HG03135 (cell line): ENCODE data around the gene TANC1.

Experiments
- ATAC-seq: cut with Tn5 transposase; IDR thresholded peaks from one replicate; pipeline ENCODE4 v1.9.1; 2021; ENCODE audit warnings: mild to moderate bottlenecking, moderate library complexity; ENCODE audit not compliant: unreplicated experiment

TANC1 gene

DNA sequence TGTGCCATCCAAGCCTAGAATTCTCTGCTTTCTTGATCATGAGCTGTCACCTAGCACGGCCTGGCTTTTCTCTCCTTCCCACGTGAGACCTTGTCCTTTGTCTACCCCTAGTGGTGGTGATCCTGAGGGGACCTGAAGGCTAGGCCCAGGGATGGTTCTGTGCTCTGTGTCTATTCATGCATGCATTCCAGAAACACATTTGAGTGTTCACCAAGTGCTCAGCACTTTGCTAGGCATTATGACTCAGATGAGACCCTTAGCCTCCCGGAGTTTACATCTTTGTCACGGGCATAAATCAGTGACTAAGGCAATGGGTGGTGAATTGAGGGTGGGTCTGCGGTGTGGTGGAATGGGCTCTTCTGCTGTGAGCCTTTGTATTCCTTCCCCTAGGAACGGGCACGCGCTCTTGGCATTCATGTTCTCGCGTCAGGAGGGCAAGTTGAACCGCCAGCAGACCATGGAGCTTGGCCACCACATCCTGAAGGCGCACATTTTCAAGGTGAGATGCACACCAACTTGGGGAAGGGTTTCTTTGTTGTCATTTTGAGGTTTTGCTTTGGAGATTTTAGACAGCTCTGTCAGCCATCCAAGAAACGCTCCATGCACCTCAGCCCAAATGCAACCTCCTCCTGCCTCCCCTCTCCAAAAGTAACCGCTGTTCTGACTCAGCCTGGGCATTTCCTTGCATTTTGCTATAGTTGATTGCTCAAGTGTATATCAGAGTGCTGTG, 217.1 kb downstream of the TANC1 start:
- ATAC-seq: peak; percentile 64

DNA sequence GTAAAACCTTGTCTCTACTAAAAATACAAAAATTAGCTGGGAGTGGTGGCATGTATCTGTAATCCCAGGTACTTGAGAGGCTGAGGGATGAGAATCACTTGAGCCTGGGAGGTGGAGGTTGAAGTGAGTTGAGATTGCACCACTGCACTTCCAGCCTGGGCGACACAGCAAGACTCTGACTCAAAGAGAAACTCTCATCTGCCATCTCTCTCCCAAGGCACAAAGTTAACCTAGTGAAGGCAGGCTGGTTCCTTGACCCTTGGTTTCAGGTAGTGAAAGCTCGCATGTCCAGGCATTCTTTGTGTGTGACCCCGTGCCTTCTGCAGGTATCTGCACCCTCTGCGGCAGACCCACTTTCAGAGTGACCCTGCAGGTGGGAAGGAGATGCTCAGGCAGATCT, 218.0 kb downstream of the TANC1 start:
- no peak for ATAC-seq

DNA sequence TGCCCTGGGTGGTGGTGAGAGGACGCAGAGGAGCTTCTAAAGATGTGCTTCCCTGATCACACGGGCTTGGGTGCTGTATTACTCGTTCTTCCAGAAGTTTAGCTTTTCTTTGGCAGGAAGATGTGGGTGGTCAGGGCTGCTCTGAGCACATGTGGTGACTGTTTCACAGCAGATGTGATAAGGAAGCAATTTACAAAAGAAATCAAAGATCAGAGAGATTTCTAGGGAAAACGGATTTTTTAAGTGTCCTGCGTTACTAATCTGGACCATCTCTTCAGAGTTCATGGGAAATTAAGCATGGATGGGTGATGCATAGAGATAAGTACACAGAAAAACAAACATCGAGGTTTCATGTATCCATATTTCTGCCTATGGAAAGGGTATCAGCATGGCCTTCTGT, 218.7 kb downstream of the TANC1 start:
- no peak for ATAC-seq

DNA sequence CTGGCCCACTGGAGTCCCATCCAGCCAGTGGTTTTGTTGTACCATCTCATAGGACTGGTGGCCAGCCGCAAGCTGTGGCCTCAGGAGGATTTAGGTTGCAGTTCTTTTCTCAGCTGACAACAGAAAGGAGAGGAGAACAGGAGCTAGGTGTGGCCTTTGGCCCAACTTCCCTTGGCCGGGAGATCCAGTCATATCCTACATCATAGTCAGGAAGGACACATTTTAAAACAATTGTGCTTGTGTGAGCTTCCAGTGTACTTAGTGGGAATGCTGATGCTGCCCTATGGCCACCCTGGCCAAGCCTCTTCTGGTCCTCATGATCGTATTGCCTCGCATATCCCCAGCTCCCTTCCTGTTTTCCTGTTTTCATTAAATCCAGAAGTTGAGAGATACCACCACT, 220.0 kb downstream of the TANC1 start:
- ATAC-seq: no peak

DNA sequence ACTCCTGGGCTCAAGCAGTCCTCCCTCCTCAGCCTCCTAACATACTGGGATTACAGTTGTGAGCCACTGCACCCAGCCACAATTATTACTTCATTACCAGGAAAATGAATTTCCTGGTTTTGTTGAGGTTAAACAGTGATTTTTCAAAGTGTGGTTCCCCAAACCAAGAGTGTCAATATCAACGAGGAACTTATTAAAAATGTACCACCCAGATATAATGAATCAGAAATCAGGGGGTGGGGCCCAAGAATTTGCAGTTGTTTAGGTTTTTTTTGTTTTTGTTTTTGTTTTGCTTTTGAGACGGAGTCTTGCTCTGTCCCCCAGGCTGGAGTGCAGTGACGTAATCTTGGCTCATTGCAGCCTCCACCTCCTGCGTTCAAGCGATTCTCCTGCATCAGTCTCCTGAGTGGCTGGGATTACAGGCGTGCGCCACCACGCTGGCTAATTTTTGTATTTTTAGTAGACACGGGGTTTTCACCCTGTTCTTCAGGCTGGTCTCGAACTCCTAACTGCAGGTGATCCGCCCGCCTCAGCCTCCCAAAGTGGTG, 224.0 kb downstream of the TANC1 start:
- ATAC-seq: no peak

DNA sequence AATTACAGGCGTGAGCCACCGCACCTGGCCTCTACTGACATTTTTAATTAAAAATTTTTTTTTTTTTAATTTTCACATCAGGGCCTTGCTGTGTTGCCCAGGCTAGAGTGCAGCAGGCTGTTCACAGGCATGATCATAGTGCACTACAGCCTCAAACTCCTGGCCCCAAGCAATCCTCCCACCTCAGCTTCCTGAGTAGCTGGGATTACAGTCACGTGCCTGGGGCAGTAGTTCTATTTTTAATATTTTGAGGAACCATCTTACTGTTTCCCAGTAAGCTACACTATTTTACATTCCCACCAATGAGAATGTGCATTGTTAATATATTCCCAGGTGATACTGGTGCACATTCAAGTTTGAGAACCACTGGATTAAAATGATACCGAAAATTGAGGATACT, 225.4 kb downstream of the TANC1 start:
- ATAC-seq: no peak

DNA sequence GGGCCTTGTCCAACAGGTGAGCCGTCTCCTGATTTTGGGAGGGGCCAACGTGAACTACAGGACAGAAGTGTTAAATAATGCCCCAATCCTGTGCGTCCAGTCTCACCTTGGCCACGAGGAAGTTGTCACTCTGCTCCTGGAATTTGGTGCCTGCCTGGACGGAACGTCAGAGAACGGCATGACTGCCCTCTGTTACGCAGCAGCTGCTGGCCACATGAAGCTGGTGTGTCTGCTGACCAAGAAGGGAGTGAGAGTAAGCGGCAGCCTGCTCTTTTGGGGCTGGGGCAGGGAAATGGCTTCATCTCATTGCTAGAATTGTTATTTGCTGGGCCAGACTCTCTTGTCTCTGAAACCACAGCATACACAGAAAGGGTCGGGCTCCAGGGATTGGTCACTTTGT, 225.8 kb downstream of the TANC1 start:
- ATAC-seq: no peak

DNA sequence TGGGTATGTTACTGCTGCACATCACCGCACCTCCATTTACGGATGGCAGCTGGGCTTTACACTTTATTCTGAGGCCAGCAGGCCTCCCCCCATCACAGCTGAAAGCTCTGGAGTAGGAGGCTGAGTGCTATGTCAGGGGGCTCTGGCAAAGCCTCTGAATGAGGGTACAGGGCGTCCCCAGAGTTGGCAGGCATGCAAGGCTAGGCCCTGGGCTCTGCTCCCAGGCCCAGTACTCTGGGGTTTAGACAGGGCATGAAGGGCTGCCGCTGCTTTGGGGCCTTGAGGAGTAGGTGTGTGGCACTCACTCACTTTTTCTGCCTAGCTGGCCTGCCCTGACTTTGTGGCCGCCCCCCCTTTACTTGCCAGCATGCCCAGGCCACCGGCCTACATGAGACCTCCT, 227.3 kb downstream of the TANC1 start:
- ATAC-seq: no peak

DNA sequence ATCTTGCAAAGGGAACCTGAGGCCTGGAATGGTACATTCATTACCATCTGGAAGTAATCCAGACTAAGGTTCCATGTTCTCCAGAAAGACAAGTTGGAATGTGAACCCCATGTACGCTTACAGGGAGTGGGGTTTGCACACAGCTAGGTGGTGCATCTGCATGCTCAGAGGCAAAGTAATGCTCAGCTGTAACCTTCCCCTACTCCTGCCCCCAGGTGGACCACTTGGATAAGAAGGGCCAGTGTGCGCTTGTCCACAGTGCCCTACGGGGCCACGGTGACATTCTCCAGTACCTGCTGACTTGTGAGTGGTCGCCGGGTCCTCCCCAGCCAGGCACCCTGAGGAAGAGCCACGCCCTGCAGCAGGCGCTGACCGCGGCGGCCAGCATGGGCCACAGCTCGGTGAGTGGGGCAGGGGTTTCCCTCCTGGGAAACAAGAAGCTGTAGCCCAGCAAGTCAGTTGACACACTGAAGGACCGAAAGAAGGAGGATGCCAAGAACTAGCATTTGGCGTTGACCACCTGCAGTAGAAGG, 228.0 kb downstream of the TANC1 start:
- no peak for ATAC-seq

DNA sequence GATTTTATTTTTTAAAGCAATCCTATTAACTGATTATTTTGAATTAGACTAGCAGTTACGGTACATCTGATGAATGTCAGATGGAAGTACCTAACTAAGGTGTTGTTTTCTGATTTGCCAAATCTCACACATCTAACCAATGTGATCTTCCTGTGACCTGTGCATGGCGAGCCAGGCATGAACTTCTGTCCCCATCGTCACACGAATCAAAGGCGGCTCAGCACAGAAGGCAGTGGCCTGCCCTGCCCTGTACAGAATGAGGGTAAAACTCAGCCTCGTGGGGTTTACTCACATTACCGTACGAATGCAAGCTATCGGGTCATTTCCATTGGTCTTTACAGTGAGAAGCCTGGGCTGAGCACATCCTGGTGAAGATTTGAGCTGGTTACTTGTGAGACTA, 230.8 kb downstream of the TANC1 start:
- no peak for ATAC-seq

DNA sequence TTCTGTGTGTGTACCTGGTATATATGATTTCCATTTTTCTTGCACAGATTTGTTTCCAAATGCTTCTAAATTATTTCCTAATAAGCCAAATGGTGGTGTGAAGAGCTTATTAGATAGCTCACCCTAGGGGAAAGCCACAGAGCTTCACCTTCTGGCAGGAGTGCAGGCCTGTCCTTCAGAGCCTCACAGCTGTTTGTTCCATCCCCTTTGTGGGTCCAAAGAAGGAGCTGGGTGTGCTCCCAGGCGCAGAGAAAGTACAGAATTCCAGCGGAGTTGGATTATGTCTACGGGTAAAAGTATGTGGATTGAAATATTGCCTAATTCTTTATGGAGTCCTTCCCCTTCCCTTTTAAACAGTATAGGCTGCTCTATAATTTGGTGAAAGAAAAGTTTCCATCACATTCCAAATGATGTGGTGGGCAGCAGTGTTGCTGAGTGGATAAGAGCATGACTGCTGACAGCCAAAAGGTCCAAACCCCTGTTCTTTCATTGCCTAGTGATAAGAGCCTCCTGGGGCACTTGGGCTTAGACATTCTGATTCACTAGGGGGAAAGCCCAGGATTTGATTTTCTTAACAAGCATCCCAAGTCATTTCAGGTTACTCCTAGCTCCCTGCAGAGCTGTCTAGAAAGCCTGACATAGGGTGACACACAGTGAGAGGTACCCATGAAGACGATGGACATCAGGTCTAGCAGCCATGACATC, 231.5 kb downstream of the TANC1 start:
- no peak for ATAC-seq

DNA sequence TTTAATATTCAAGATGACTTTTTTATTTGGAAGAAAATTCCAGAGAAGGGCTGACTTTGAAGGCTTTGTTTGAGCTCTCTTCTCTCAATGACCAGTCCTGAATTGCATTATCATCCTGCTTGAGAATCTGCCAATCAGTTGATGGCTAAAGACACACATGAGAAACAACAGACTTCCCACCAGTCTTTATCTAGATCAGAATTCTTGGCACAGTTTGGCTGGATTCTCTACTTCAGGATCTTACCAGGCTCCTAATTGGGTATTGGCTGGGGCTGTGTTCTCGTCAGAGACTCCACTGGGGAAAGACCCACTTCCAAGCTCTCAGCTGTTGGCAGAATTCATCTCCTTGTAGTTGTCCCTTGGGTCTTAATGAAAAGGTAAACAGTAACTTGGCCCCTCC, 232.1 kb downstream of the TANC1 start:
- no peak for ATAC-seq

DNA sequence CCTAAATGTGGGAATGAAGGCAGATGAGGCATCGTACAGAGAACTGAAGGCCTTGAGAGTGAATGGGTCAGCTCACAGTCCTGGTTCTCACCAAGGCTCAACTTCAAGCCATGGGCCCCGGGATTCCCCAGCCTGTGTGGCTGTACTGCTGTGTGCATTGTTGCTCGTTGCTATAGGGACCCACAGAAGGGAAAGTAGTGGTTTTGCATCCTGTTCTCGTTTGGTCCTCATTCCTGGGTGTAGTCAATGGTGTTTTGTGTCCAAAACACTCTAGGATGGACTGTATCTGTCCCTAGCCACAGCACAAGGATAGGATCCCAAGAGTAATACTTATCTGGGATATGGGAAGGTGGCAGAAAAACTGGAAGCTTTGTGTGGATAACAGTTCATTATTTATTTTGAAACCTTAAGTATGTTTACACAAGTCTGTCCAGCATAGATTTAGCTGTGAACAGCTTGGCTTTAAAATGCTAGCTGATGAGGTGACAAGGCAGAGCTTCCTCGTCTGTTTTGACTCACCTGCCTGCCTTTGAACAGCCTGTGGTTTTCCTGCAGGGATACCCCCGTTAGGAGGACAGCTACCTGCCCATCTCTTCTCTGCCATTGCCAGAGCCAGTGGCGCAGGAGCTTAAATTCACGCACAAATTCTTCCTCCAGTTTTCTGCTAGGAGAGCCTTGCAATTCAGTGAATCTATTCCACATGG, 233.1 kb downstream of the TANC1 start:
- peak; percentile 99 for ATAC-seq

DNA sequence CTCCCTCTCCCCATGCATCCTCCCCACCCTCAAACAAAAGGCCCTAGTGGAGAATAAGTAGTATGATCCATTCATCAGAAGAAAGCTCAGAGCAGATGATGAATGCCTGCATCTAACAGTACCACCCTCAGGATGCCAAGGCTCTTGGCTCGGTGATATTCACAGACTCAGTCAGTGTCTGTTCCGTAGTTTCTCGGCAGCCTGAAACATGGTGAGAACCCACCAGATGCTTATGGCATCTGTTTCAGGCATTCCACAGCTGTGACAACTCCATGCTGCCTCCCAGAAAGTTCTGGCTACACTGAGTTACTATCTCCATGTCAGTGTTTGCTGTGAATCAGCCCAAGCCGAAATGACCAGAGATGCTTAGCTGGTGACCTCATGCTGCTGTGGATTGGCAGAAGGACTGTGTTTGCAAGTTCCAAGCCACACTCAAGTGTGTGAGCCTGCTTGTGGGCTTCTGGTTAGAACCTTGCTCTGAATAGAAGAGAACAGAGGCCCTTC, 234.2 kb downstream of the TANC1 start:
- no peak for ATAC-seq

DNA sequence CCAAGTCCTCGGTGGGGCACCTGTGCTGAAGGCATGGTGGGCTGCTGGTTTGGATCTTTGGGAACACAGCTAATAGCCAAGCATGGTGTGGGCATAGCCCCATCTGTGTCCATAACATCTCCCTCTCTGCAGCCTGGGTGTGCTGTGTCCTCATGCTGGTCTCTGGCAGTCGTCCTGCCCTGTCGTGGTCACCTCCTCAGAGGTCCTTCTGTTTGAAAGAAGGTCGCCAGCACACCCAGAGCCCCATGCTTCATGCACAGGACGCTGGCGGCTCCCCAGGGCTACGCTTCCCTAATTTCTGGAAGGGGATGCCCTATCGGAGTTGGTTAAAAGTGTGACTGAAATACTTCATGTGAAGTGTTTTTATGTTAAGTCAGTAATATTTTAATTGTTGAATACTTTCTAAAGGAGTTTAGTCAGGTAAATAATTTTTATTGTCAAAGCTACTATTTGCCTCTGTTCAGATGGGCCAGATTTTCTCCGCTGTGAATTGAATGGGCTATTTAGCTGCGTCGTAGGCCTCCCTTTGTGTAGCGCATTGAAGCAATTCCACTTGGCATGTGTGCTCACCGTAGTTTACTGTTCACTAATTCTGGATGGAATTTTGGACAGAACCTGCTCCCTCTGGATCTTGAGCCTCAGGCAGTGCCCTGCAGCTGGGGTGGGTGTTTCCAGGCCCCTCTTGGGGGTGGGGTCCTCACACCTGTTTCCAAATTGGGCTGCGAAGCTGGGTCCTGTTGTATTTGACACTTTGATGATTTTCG, 236.1 kb downstream of the TANC1 start:
- ATAC-seq: no peak

DNA sequence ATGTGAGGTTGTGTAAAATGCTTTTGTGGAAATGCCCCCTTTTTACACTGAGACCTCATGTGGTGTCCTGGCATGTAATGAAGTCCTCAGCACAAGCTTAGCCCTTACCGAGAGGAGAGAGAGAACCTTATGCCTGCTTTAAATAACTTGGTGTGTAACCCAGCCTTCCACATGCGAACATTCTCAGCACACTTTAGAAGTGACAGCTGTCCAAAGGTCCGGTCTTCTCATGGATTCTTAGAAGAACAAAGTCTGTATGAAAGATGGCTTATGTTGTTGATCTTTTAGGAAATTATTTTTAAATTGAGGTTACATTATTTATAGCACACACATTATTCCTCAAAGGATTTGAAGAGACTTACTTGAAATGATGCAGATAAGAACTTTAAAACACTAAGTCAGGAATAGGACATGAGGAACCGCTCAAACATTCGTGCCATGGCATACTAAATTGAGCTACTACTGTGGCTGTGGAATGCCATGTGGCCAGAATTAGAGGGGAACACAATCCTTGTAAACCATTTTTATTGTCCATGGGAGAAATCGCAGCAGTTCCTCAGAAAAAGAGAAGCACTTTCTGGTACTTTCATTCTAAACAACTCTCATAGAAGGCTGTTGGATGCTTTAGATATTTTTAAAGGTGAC, 238.4 kb downstream of the TANC1 start:
- no peak for ATAC-seq

DNA sequence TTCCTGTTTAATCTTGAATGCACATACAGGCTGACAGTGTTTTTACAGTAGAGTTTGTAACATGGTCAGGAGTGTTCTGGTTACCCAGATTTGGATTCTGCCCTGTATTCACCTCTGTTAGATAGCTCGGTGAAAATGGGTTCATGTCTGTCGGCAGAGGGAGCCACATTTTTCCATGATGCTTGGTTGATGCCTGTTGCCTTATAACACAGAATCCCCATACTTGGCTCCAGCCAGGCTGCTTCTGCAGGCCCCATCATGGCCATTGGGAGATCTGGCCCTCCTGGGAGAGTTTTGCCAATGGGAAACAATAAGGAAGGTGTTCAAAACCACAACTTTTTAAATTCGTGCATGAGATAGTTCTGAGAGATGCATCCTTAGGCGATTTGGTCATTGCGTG, 240.0 kb downstream of the TANC1 start:
- no peak for ATAC-seq

DNA sequence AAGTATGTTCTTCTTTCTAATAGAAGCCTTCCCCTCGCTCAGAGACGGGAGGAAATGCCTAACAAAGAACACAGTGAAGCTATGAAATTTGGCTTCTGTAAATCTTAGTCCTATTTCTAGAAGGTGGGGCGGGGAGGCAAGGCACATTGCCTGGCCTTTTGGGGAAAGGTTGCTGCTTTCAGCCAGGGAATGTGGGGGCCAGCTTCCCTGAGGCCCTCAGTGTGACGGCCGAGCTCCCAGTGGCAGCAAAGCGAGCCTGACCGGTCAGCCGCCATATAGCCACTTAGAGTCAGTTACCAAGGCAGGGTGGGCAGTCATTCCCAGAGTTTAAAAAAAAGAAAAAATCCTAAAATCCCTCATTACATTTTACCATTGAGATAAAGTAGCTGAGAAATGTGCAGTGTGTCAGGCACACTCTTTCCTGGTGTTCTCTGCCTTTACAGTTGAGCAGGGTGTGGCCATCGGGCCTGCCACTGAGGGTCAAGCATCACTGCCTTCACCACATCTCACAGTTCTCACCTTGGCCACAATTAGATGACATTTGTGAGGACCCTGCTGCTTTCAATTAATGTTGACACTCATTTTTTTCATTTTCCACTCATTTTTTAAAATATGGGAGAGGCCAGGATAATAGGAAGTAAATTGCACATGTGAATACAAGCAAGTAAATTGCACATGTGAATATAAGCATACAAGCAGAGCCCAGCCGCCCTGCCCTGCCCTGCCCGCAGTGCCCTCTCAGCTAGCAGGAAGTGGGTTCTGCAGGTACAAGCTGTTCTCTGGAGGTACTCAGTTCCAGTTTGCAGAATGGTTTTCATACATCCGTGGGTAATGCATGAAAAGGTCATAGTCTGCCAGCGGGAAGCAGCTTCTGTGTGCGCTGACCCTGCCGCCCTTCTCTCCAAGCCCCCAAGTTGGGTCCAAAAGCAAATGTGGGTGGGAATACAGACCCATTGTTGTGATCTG, 241.2 kb downstream of the TANC1 start:
- peak; percentile 70 for ATAC-seq
